ENCODE measurements around the gene PTPRM. TPM values are rescaled to one million over a fixed set of nuclear protein-coding genes. Genes with fewer than 3 reads are reported as not detected.

Gene PTPRM
- polyA plus RNA-seq, 3 donors: 0.04 to 2.1 (median 0.66) TPM

DNA sequence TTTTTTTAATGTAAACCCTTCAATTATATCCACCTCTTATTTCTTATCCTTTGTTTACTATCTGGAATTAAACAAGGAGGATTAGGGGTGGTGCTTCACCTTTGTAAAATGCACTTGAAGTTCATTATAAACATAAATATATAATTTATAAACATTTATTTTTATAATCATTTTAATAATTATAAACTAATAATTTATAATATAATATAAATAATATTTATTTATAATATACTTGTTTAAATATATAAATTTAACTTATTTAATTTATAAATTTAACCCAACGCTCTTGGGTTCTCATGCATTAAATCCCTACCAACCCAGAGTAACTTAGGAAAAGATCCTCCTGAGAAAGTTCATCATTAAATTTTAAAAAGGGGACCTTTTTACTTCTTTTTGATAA is 452.5 kb downstream of the PTPRM start:
- intact Hi-C loops (cut with micrococcal nuclease): no loop called here

DNA sequence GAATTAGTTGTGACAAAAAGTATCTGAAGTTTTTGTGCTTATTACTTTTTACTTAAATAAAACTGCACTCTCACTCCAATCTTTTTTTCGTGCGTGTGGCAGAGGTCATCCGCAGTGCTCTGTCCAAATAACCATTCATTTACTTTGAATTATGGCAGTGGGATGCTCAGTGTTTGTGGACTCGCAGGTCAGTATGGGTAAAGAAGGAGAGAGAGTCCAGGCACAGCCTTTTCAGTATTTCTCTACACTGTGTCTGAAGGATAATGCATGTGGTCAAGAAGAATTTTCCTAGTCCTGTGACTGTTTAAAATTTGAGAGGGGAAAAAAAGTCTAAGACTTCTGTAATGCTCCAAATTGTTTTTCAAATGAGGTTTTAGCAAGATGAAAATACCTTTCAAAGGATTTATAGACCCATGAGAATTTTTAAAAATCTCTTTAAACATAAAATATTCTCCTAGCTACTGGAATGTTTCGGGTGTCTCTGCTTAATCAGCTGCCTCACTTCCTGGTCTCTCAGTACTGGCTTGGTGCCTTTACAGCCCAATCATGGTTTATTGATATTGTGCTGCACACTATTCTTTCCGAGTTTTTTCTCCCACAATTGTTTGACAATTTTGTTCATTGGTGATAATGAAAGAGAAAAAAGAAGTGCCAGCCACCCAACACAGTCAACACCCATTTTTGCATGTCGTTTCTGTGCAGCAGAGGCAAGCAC is 453.2 kb downstream of the PTPRM start:
- TF ChIP-seq CTCF (IDR thresholded peaks at IDR 0.05): no peak
- no peaks in the 10 kb centered on the region for H4K20me1 ChIP-seq (ENCODE audit: insufficient read depth, low read length)
- H3K9me3 ChIP-seq (replicated peaks in 1 of 2; ENCODE audit: control insufficient read depth in 1 of 2, insufficient read depth in 1 of 2, low read length in 2 of 2): no peaks in the 10 kb centered on the region
- Mint-ChIP-seq H3K36me3 (no peaks in the 10 kb centered on the region), H3K9me3 (peaks cover 0 to 6% (median 0%) of the 10 kb centered on the region in 7 donors), H3K27ac (no peak overlapping the region), H3K27me3 (ENCODE audit: low read depth in 3 of 3) (no peaks in the 10 kb centered on the region), H3K4me1 (no peaks in the 10 kb centered on the region), H3K4me3 (no peak overlapping the region)
- no peak overlapping the region for H3K4me3 ChIP-seq (replicated peaks in 1 of 3; ENCODE audit: low read depth in 2 of 3, low read length in 3 of 3)
- H2AFZ ChIP-seq (ENCODE audit: insufficient read depth, low read depth, low read length, poor library complexity, severe bottlenecking): no peak overlapping the region
- DNase-seq: no peak
- no peaks in the 10 kb centered on the region for H3K4me1 ChIP-seq (ENCODE audit: control insufficient read depth in 1 of 2, insufficient read depth in 2 of 2, low read length in 2 of 2)
- H3K9ac ChIP-seq (ENCODE audit: insufficient read depth, low read length, poor library complexity, severe bottlenecking): no peak overlapping the region
- WGBS (ENCODE audit: insufficient coverage): 86% methylated on average over 1 of the region's 7 CpGs
- H3K27ac ChIP-seq (ENCODE audit: low read depth in 1 of 2, low read length in 2 of 2): no peak overlapping the region
- intact Hi-C loops (cut with micrococcal nuclease): no loop called here
- no peaks in the 10 kb centered on the region for H3K36me3 ChIP-seq (replicated peaks in 1 of 2; ENCODE audit: control insufficient read depth in 1 of 2, insufficient read depth in 2 of 2, low read length in 2 of 2)
- H3K79me2 ChIP-seq (ENCODE audit: insufficient read depth, low read length): no peaks in the 10 kb centered on the region
- H3K4me2 ChIP-seq (replicated peaks; ENCODE audit: extremely low read depth, low read length, poor library complexity, severe bottlenecking): no peak overlapping the region
- H3K27me3 ChIP-seq (ENCODE audit: control insufficient read depth in 2 of 2, insufficient read depth in 2 of 2, low read length in 2 of 2): no peaks in the 10 kb centered on the region

More for the DNA sequence above, 452.5 kb downstream of the PTPRM start:
- H3K9me3 ChIP-seq (replicated peaks in 1 of 2; ENCODE audit: control insufficient read depth in 1 of 2, insufficient read depth in 1 of 2, low read length in 2 of 2): no peaks in the 10 kb centered on the region
- H3K9me3 Mint-ChIP-seq: peaks cover 0 to 6% (median 0%) of the 10 kb centered on the region in 7 donors
- no peak overlapping the region for H3K4me3 Mint-ChIP-seq
- no peak overlapping the region for H3K4me3 ChIP-seq (replicated peaks in 1 of 3; ENCODE audit: low read depth in 2 of 3, low read length in 3 of 3)
- no peak overlapping the region for H3K27ac Mint-ChIP-seq
- WGBS (ENCODE audit: insufficient coverage): no CpG with 5 or more reads among the region's 1 CpG
- H3K9ac ChIP-seq (ENCODE audit: insufficient read depth, low read length, poor library complexity, severe bottlenecking): no peak overlapping the region
- no peak overlapping the region for H2AFZ ChIP-seq (ENCODE audit: insufficient read depth, low read depth, low read length, poor library complexity, severe bottlenecking)
- no peaks in the 10 kb centered on the region for H3K27me3 Mint-ChIP-seq (ENCODE audit: low read depth in 3 of 3)
- TF ChIP-seq CTCF (IDR thresholded peaks at IDR 0.05): no peak
- H3K4me1 Mint-ChIP-seq: no peaks in the 10 kb centered on the region
- H3K79me2 ChIP-seq (ENCODE audit: insufficient read depth, low read length): no peaks in the 10 kb centered on the region
- no peaks in the 10 kb centered on the region for H4K20me1 ChIP-seq (ENCODE audit: insufficient read depth, low read length)
- H3K4me2 ChIP-seq (replicated peaks; ENCODE audit: extremely low read depth, low read length, poor library complexity, severe bottlenecking): no peak overlapping the region
- H3K27me3 ChIP-seq (ENCODE audit: control insufficient read depth in 2 of 2, insufficient read depth in 2 of 2, low read length in 2 of 2): no peaks in the 10 kb centered on the region
- DNase-seq: no peak
- H3K36me3 Mint-ChIP-seq: no peaks in the 10 kb centered on the region
- H3K36me3 ChIP-seq (replicated peaks in 1 of 2; ENCODE audit: control insufficient read depth in 1 of 2, insufficient read depth in 2 of 2, low read length in 2 of 2): no peaks in the 10 kb centered on the region
- no peak overlapping the region for H3K27ac ChIP-seq (ENCODE audit: low read depth in 1 of 2, low read length in 2 of 2)
- H3K4me1 ChIP-seq (ENCODE audit: control insufficient read depth in 1 of 2, insufficient read depth in 2 of 2, low read length in 2 of 2): no peaks in the 10 kb centered on the region
